MCF 10A (cell line): ENCODE results near the gene BSCL2. TPM values are rescaled to one million over a fixed set of nuclear protein-coding genes. Genes with fewer than 3 reads are reported as not detected.

Experiments
- BruUV-seq: library from RNA; stranded (reverse); fragments of 400-500 nt; replicated peaks from 2 replicates; lab custom pipeline; 2021; lab: Mats Ljungman, UMichigan
- CTCF ChIA-PET: fragments of 300-600 bp; sonication (Branson Sonifier 250); formaldehyde crosslinking; extraction: SDS; loops from one replicate; lab custom pipeline; 2021; ENCODE audit warnings: antibody characterized with exemption, inconsistent platforms; lab: Yijun Ruan, JAX
- POLR2A ChIA-PET: fragments of 300-600, 350-650 bp; sonication (Branson Sonifier 250); formaldehyde crosslinking; extraction: SDS; loops from one replicate; lab custom pipeline; 2020; ENCODE audit warnings: antibody characterized with exemption, inconsistent platforms; lab: Yijun Ruan, JAX
- DNase-seq: peaks from one replicate; pipeline ENCODE4 v3.0.0-alpha.2; 2018; ENCODE audit not compliant: unreplicated experiment
- H3K27ac Mint-ChIP-seq: one replicate; pipeline ENCODE4 v1.8.0; 2022; ENCODE audit warnings: mild to moderate bottlenecking, low read depth, mixed read lengths; ENCODE audit not compliant: unreplicated experiment
- H3K27me3 Mint-ChIP-seq: one replicate; pipeline ENCODE4 v1.8.0; 2022; ENCODE audit warnings: mixed read lengths; ENCODE audit not compliant: insufficient read depth, unreplicated experiment
- H3K36me3 Mint-ChIP-seq: one replicate; pipeline ENCODE4 v1.8.0; 2022; ENCODE audit warnings: mild to moderate bottlenecking, moderate library complexity, mixed read lengths; ENCODE audit not compliant: insufficient read depth, unreplicated experiment
- H3K4me1 Mint-ChIP-seq: one replicate; pipeline ENCODE4 v1.8.0; 2022; ENCODE audit warnings: mixed read lengths; ENCODE audit not compliant: insufficient read depth, unreplicated experiment
- H3K4me3 Mint-ChIP-seq: one replicate; pipeline ENCODE4 v1.8.0; 2022; ENCODE audit warnings: mild to moderate bottlenecking, moderate library complexity, mixed read lengths; ENCODE audit not compliant: unreplicated experiment
- H3K9me3 Mint-ChIP-seq: one replicate; pipeline ENCODE4 v1.8.0; 2022; ENCODE audit warnings: mixed read lengths; ENCODE audit not compliant: unreplicated experiment
- intact Hi-C: fragments of 100-400 bp; cut with micrococcal nuclease; formaldehyde crosslinking; loops from 2 replicates; pipeline ENCODE4 v1.14.1; 2022
- total RNA-seq: library from RNA; stranded (reverse); gene quantifications from 2 replicates; pipeline ENCODE4 v1.2.3, GENCODE V29; 2022
- TF ChIP-seq, protein P1 (sequence below): fragments of 200-600 bp; IDR thresholded peaks from one replicate; pipeline ENCODE4 v1.8.0; 2022; ENCODE audit warnings: antibody characterized with exemption, mild to moderate bottlenecking; ENCODE audit not compliant: unreplicated experiment

The BSCL2 gene
- total RNA-seq, 1 experiment from 2014 or later, result 33.1 TPM

DNA sequence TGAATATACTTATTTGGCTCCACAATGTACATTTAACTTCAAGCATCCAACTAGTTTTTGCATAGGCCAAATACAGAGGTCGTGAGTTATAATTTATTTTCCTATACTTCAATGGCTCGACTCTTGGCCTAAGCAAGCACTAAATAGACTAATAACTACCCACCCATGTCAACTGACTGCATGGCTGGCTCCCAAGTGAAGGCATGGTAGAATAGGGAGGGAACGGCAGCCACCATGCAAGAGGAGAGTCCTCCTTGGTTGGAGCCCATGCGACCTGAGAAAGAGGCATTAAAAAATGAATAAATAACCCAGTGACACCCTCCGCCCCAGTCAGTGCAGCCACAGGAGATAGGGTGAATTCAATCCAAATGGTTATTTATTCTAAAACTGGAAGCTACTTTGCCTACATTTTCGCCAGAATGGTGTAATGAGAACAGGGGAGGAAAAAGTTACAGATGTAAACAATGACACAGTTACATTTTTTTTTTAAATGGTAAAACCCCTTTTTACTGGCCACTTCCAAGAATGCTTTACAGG, 5.1 kb upstream of the BSCL2 start:
- Mint-ChIP-seq H3K4me3 (no peak overlapping the region), H3K36me3 (peaks cover 62% of the 10 kb centered on the region), H3K9me3 (no peaks in the 10 kb centered on the region), H3K4me1 (peaks cover 16% of the 10 kb centered on the region), H3K27me3 (no peaks in the 10 kb centered on the region), H3K27ac (no peak overlapping the region)
- CTCF ChIA-PET, result interaction anchor here (0.7 kb wide), 1 partner anchor 39 kb away, joined by 4 read pairs; no protein-coding TSS in a partner anchor
- intact Hi-C loops, result no loop called here
- POLR2A ChIA-PET, result interaction anchor here (15.7 kb wide), 1 partner anchor 14 kb away, joined by 197 read pairs; the partner anchor contains the start of genes HNRNPUL2 and TTC9C
- TF ChIP-seq, protein P1, sequence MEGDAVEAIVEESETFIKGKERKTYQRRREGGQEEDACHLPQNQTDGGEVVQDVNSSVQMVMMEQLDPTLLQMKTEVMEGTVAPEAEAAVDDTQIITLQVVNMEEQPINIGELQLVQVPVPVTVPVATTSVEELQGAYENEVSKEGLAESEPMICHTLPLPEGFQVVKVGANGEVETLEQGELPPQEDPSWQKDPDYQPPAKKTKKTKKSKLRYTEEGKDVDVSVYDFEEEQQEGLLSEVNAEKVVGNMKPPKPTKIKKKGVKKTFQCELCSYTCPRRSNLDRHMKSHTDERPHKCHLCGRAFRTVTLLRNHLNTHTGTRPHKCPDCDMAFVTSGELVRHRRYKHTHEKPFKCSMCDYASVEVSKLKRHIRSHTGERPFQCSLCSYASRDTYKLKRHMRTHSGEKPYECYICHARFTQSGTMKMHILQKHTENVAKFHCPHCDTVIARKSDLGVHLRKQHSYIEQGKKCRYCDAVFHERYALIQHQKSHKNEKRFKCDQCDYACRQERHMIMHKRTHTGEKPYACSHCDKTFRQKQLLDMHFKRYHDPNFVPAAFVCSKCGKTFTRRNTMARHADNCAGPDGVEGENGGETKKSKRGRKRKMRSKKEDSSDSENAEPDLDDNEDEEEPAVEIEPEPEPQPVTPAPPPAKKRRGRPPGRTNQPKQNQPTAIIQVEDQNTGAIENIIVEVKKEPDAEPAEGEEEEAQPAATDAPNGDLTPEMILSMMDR, result no peak
- no TSS peak for BruUV-seq
- no peak for DNase-seq

DNA sequence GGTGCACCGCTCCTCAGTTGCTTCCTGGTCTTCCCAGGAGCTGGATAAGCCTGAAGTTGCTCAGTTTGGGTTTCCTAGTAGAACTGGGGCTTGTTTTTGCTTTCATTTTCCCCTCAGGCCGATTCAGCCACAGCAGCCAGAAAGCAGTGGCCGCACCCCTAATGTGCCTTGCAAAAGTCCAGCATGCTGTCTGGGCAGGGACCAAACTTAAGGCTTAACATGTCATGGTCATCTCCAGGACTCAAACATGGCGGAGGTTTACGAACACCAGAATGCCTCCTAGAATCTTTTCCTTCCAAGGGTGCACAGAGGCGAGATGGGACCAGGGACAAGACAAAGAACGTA, 2.7 kb upstream of the BSCL2 start:
- Mint-ChIP-seq H3K27ac (peak overlapping the region; percentile 98), H3K27me3 (no peaks in the 10 kb centered on the region), H3K4me1 (peaks cover 24% of the 10 kb centered on the region), H3K9me3 (no peaks in the 10 kb centered on the region), H3K4me3 (peak overlapping the region; percentile 91), H3K36me3 (peaks cover 49% of the 10 kb centered on the region)
- POLR2A ChIA-PET, result interaction anchor here (1.4 to 15.7 kb wide), 9 partner anchors 10 to 145 kb away, joined by 4 to 197 read pairs (median 9); partner anchors contain the start of genes C11orf98, CSKMT, EEF1G and HNRNPUL2
- no TSS peak for BruUV-seq
- CTCF ChIA-PET, result interaction anchor here (0.9 to 7.0 kb wide), 5 partner anchors 14 to 96 kb away, joined by 3 to 33 read pairs (median 4); no protein-coding TSS in a partner anchor
- intact Hi-C loops, result no loop called here
- TF ChIP-seq, protein P1, result no peak
- no peak for DNase-seq

DNA sequence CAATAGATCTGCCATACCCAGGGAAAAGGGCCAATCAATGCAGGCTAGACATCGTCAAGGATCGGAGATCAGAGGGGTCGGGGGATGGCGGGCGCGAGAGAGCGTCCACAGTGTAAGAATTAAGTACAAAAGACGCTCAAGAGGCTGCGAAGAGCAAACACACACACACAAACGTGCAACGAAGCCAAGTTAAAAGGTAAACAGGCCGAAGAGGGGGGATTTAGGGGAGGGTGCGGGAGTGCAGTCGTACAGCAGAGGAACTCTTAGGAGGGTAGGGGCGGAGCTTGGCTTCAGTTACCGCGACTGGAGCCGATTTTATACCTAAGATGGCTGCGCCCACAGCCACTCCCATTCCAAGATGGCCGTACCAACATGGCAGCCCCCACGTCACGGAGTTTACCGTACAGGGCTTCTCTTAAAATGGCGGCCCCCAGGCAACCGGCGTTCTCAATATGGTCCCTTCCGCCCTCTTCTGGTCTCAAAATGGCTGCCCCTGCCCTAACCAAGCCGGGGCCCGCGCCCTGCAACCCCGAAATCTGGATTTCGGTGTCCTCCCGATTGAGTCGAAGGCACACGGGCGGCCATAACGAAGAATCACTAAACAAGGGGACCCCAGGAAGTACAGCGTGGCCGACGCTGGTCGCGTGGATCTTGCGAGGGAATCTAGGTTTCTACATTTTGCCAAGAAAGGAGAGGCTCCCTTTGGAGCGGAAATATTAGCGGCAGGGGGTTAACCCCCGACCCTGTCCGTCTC, 2.2 kb upstream of the BSCL2 start:
- no TSS peak for BruUV-seq
- CTCF ChIA-PET, result interaction anchor here (0.9 to 7.0 kb wide), 3 partner anchors 15 to 97 kb away, joined by 3 to 33 read pairs (median 4); no protein-coding TSS in a partner anchor
- H3K36me3 Mint-ChIP-seq, result peaks cover 49% of the 10 kb centered on the region
- intact Hi-C loops, result no loop called here
- POLR2A ChIA-PET, result interaction anchor here (0.7 to 15.7 kb wide), 14 partner anchors 9 to 146 kb away, joined by 3 to 197 read pairs (median 7); partner anchors contain the start of genes C11orf98, CSKMT, EEF1G and HNRNPUL2
- H3K4me3 Mint-ChIP-seq, result peak overlapping the region; percentile 91
- no peaks in the 10 kb centered on the region for H3K9me3 Mint-ChIP-seq
- TF ChIP-seq, protein P1, result no peak
- peak overlapping the region; percentile 98 for H3K27ac Mint-ChIP-seq
- no peaks in the 10 kb centered on the region for H3K27me3 Mint-ChIP-seq
- peaks cover 25% of the 10 kb centered on the region for H3K4me1 Mint-ChIP-seq
- peak; percentile 85 for DNase-seq

DNA sequence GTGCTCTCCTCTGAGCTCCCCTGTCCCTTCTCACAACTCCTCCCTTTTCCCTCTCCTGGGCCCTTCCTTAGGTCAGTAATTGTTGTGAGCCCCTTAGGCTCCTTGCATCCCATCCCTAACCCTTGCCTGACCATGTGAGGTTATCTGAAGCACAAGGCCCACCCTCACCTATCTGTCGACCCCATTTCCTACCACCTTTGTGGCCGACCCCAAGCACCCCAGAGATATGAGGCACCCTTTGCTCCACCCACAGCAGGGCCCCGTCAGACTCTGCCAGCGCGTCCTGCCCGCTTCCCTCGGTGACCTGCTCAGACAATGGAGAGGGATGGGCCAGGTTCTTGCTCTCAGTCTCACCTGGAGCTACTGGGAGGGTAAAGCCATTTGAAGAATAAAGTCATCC, 1.6 kb upstream of the BSCL2 start:
- Mint-ChIP-seq H3K4me1 (peaks cover 25% of the 10 kb centered on the region), H3K27ac (peak overlapping the region; percentile 98), H3K4me3 (peak overlapping the region; percentile 91), H3K36me3 (peaks cover 49% of the 10 kb centered on the region), H3K9me3 (no peaks in the 10 kb centered on the region), H3K27me3 (no peaks in the 10 kb centered on the region)
- CTCF ChIA-PET, result interaction anchor here (0.5 to 7.0 kb wide), 4 partner anchors 12 to 98 kb away, joined by 3 to 33 read pairs (median 3); no protein-coding TSS in a partner anchor
- DNase-seq, result no peak
- no TSS peak for BruUV-seq
- TF ChIP-seq, protein P1, result no peak
- intact Hi-C loops, result no loop called here
- POLR2A ChIA-PET, result interaction anchor here (0.7 to 15.7 kb wide), 14 partner anchors 10 to 151 kb away, joined by 3 to 197 read pairs (median 7); partner anchors contain the start of genes C11orf98, CSKMT, EEF1G and HNRNPUL2
